GM21528 (cell line): ENCODE results near the gene DDRGK1.
"Not testable (repeated sequence)": the region's sequence is repeated elsewhere in the genome, so short reads cannot be mapped to it uniquely, and the experiment has no call there.

ENCODE experiments used
- ATAC-seq: cut with Tn5 transposase; IDR thresholded peaks from one replicate; pipeline ENCODE4 v1.9.1; 2021; ENCODE audit warnings: mild to moderate bottlenecking, moderate library complexity; ENCODE audit not compliant: unreplicated experiment, low FRiP score

The DDRGK1 gene

DNA sequence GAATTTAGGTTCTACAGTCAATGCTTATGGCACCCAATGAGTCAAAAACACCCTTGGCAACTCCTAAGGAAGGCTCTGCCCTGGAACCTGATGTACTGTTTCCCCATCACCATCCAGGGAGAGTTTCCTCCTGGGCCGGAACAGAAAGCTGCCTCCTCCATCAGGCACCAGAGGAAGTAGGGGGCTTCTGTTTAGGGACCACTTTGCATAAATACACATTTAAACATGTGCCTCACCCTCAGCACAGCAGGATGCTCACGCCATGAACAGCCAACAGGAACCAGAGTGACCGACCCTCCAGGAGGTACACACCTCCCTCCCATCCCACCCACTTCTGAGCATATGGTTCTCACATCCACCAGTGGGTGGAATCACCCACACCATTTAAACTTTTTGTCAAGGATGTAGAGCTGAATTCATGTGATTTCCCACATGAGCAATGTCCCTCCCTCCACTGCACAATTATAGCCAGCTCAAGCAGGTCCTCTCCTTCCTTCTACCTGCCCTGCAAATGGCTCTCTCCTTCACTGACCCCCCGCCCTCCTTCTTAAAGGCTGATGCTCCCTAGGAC lies 14.8 kb downstream of the DDRGK1 start:
- no peak for ATAC-seq

- ATAC-seq: no peak
Observed at GRCh38 chr20:3188823-3189413, 15.6 kb downstream of the DDRGK1 start.

DNA sequence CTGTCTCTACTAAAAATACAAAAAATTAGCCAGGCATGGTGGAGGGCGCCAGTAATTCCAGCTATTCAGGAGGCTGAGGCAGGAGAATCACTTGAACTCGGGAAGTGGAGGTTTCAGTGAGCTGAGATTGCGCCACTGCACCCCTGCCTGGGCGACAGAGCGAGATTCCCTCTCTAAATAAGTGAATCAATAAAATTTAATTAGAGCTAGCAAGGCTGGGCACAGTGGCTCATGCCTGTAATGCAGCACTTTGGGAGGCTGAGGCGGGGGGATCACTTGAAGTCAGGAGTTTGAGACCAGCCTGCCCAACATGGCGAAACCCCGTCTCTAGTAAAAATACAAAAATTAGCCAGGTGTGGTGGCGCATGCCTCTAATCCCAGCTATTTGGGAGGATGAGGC lies 16.6 kb downstream of the DDRGK1 start:
- ATAC-seq: not testable (repeated sequence)

DNA sequence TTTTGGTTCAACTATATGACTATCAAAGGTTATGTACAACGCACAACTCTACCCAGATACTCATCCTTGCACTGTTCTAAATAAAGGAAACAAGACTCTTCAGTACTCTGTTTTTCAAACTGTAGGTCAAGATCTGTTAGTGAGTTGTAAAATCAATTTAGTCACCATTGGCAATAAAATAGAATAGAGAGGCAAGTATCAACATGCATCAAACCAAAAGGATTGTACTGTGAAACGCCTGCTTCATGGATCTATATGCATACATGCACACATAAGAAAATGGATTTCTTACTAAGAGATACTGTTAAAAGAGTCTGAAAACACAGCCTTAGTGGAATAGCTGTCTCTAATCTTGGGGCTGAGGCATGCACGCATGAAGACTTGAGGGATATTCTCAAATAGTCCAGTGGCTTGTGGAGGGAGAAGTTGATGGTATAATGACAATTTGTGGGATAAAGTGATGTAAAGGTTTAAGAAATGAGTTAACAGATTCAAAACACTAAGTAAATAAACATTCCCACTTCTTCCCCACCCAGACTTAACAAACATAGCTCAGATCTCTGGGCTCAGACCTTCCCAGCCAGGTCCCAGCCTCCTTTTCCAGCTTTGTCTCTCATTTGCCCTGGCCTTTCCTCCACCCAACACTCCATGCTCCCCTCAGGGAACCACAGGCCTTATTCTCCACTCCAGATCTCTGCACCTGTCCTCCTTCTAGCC lies 20.4 kb downstream of the DDRGK1 start:
- ATAC-seq: no peak

GRCh38 chr20:3182429-3182828 lies 22.1 kb downstream of the DDRGK1 start:
- not testable (repeated sequence) for ATAC-seq

- ATAC-seq: no peak
Observed at GRCh38 chr20:3181270-3181669, 23.2 kb downstream of the DDRGK1 start.

DNA sequence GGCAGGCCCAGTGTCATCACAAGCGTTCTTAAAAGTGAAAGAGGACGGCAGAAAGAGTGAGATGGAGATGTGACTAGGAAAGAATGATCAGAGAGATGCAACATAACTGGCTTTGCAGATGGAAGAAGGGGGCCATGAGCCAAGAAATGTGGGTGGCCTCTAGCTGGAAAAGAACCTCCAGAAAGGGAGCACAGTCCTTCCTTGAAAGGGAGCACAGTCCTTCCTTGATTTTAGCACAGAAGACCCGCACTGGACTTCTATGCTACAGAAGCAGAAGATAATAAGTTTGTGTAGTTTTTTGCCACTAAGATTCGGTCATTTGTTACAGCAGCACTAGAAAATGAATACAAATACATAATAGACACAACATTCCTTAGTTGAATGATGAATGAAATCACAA lies 24.2 kb downstream of the DDRGK1 start:
- ATAC-seq: no peak

GRCh38 chr20:3177746-3178485 lies 26.6 kb downstream of the DDRGK1 start:
- no peak for ATAC-seq

DNA sequence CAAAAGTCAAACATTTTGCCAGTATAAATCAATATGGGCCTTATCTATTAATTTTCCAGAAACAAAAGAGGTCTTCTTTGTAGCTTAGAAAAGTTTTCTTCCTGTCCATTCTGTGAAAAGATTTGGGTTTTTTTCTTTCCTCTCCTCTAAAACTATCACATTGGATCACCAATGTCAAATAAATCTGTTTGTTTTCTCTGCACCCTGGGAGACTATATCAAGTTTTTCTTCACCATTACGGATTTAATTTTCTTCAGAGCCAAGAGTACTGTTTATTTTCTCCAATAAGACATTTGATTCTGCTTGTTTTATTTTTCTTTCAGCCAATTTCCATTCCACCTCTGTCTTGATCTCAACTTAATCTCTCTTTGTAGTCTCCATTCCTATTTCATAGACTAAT lies 29.2 kb downstream of the DDRGK1 start:
- no peak for ATAC-seq

DNA sequence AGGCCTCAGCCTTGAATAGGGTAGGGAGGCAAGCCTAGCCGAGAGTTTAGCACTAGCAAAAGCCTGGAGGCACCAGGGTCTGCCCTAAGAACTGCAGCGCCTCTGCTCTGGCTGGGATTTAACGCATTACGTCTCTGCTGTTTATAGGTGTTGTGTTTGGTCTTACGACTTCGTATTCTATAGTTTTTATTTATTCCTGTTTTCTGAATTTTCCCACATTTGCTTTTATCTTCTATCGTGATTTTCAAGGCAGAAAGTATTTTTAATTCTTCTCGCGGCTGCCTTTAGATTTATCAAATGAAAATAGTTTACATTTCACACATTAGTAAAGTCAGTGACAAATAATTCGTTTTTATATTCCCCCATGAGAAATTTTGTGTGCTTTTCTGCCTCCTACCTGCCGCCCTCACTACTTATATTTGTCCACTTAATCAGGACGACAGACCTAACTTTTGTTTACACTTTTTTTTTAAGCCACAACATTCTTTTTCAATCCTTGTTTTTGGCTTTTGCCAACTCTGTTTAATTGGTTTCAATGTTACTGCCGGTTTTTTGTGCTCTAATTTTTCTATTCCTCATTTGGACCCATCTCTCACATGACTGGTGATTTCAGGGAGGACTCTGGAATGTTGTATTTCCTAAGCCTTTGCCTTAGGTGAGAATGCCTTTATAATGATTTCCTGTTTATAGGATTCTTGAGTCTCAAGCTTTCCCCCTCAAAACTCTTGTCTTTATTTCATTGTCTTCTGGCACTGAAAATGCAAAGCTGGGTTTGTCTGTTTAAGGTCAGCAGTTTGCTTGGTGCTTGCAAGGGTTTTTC lies 29.8 kb downstream of the DDRGK1 start:
- no peak for ATAC-seq

GRCh38 chr20:3173610-3174441 lies 30.7 kb downstream of the DDRGK1 start:
- peak; percentile 88 for ATAC-seq

- peak; percentile 52 for ATAC-seq
Observed at GRCh38 chr20:3172933-3173609, 31.4 kb downstream of the DDRGK1 start, which contains the start of gene LZTS3. TSS of gene LZTS3 (minus strand) at chr20:3173549. CDS start at chr20:3167163, 6,386 bp downstream.

DNA sequence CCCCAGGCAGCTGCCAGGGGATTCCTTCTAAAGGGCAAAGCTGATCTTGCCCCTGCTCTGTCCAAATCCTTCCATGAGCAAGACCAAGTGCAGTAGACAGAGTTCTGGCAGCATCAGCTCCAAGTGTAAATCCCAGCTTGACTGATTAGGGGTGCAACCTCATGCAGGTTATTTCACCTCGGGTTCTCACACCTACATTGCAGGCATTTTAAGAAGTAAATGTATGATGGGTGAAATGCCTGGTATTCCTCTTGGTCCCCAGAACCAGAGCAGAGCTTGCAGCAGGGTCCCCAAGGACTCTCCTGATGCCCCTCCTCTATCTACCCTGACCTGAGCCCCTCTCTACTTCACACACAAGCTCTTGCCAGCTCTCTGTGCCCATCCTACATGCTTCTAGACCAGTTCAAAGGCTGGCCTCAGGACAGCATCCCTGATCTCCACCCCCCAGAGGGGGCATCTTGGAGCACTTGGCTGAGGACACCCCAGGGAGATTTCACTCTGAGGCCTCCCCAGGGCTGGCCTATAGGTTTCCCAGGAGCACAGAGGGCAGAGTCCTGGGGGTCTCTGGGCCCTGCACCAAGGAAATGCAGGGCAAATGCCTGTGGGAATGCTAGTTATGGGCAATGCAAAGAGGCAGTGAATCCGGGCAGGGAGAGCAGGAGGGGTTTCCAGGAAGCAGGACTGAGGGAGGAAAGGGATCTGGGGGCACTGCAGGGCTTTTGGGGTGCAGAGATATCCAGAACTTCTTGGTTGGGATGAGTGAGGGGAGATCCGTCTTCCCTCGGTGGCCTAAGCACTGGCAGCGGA lies 32.2 kb downstream of the DDRGK1 start:
- ATAC-seq: no peak

- no peak for ATAC-seq
Observed at GRCh38 chr20:3171391-3172125, 32.9 kb downstream of the DDRGK1 start.

- no peak for ATAC-seq
Observed at GRCh38 chr20:3168829-3169590, 35.5 kb downstream of the DDRGK1 start.

GRCh38 chr20:3168079-3168828 lies 36.2 kb downstream of the DDRGK1 start:
- no peak for ATAC-seq
